LNCaP clone FGC (cell line): Measurements from ENCODE around the gene SDK2.

ENCODE experiments used
- DNase-seq: peaks from one replicate; pipeline ENCODE4 v3.0.0-alpha.2; 2011; ENCODE audit warnings: low read depth
- H3K4me3 ChIP-seq: 2 replicates; pipeline ENCODE4 v1.5.1; 2011; ENCODE audit warnings: mild to moderate bottlenecking, low read depth, low read length, control low read depth
- TF ChIP-seq, protein P1 (sequence below): IDR thresholded peaks from 2 replicates; pipeline ENCODE4 v1.5.1; 2012; ENCODE audit warnings: mild to moderate bottlenecking; ENCODE audit not compliant: control insufficient read depth, insufficient read depth; ENCODE audit errors: extremely low read depth

The SDK2 gene

DNA sequence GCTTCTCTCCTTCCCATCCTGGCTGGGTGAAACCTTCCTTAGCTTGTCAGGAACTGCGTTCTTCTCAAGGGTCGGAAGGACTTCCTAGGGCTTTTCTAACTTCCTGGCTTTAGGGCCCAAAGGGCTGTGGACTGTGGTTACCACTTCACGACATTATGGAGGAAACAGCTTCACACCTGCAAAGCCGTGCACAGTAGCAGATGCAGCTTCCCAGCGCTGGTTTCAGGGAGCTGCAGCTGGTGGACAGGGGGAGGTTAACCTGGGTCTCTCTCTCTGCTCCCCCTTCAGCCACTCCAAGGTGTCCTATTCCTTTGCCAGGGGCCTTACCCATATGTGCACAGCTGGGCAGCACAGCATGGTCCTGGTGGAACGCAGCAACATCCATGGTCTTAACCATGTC lies 176.6 kb downstream of the SDK2 start:
- DNase-seq, result no peak
- TF ChIP-seq, protein P1, sequence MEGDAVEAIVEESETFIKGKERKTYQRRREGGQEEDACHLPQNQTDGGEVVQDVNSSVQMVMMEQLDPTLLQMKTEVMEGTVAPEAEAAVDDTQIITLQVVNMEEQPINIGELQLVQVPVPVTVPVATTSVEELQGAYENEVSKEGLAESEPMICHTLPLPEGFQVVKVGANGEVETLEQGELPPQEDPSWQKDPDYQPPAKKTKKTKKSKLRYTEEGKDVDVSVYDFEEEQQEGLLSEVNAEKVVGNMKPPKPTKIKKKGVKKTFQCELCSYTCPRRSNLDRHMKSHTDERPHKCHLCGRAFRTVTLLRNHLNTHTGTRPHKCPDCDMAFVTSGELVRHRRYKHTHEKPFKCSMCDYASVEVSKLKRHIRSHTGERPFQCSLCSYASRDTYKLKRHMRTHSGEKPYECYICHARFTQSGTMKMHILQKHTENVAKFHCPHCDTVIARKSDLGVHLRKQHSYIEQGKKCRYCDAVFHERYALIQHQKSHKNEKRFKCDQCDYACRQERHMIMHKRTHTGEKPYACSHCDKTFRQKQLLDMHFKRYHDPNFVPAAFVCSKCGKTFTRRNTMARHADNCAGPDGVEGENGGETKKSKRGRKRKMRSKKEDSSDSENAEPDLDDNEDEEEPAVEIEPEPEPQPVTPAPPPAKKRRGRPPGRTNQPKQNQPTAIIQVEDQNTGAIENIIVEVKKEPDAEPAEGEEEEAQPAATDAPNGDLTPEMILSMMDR, result no peak
- no peak overlapping the region for H3K4me3 ChIP-seq

DNA sequence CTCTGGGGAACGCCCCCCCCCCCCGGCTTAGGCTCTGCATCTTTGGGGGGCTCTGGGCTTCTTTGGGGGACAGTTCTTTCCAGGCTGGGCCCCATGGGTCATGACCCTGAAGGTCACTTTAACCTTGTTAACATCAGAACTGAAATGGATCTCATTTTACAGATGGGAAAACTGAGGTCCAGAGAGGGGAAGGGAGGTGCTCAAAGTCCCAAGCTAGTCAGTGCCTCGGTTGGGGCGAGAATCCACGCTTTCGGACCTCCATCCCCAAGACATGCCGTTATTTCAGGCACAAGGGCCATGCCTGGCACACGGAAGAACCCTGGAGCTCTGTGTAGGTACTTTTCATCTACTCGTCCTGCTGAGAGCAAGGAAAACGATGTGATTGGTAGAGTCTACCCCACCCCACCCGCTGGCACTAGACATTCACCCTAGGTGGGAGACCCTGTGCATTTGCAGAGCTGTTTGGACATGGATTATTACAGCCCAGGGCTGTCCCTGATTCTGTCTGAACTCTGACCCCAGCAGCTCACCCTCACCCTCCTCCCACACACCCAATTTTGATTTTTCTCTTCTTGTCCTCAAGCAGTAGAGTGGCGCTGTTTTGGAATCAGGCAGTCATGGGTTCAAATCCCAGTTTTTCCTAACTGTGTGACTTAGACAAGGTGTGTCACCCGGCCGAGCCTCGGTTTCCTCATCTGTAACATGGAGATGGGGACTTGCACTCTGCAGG lies 177.4 kb downstream of the SDK2 start:
- TF ChIP-seq, protein P1, result no peak
- no peak for DNase-seq
- H3K4me3 ChIP-seq, result no peak overlapping the region

DNA sequence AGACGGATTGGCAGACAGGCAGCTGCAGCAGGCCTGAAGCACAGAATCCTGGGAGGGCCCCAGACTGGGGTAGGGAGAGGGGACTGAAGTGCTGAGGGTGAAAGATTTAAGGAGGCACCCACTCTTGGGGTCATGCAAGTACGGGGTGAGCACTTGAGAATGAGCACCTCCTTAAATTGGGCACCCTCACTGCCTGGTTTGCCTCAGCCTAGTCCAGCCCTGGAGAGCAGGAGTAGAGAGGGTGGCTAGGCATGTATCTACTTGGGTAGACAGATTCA lies 178.4 kb downstream of the SDK2 start:
- DNase-seq, result no peak
- H3K4me3 ChIP-seq, result no peak overlapping the region
- TF ChIP-seq, protein P1, result no peak

DNA sequence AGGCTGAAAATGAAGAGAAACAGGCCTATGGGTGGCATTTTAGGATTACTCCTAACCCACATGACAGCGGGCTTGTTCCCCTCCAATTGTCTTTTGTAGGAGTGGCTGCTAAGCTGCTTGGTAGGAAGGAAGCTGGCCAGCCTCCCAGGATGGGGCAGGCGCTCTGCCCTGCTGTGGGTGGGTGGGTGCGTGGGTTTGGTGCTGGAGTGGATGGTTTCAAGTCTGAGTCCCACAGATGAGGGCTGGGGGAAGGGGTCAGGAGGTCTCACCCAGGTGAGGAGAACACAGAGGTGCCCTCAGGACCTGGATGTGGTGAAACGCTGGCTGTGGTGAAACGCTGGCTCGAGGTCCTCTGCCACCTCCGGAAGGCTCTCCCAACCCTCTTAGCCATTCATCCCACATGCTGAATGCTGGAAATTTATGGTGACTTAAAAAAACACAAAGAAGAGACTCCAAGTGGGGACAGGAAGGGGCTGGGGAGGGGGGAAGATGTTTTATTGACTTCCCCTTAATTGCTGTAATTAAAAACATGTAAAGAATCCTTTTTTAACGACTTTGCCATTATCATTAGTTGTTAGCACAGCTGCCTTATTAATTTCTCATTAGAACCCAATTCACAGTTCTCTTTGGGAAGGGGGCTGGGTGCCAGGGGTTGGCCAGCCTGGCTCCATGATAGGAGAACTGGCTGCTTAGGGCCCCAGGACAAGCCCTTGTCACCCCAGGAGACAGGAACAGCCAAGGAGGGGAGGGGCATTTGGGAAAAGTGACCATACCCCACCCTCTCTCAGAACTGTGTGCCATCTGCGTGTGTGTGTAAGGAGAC lies 178.9 kb downstream of the SDK2 start:
- no peak for DNase-seq
- H3K4me3 ChIP-seq, result no peak overlapping the region
- TF ChIP-seq, protein P1, result no peak

DNA sequence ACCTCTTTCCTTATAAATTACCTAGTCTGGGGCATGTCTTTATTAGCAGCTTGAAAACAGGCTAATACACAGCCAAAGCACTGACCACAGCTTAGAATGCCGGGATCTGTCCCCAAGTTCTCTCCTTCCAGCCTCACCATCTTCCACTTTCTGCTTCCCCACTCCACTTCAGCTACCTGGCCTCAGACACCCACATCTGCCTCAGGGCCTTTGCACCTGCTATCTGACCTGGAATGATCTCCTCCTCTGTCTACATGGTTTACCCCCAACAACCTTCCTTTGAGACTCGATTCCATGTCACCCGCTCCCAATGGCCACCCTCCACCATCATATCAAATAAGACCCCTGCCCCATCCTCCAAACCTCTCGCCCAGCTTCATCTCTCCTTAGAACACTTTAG lies 179.8 kb downstream of the SDK2 start:
- no peak for DNase-seq
- TF ChIP-seq, protein P1, result no peak
- H3K4me3 ChIP-seq, result no peak overlapping the region

DNA sequence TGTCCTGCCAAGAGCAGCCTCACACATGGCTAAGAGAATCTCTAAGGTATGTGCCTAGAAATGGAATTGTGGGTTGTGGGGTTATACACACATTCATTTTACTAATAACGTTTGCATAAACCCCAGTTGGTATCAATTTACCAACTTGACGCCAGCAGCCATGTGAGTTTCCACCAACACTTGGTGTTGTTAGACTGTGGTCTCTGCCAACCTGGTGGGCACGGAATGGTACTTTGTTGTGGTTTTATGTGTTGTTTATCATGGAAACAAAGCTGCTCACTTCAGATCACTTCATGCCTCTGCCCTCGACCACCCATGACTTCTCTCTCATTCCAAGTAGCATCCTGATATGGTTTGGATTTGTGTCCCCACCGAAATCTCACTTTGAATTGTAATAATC lies 180.4 kb downstream of the SDK2 start:
- TF ChIP-seq, protein P1, result no peak
- no peak overlapping the region for H3K4me3 ChIP-seq
- DNase-seq, result no peak

DNA sequence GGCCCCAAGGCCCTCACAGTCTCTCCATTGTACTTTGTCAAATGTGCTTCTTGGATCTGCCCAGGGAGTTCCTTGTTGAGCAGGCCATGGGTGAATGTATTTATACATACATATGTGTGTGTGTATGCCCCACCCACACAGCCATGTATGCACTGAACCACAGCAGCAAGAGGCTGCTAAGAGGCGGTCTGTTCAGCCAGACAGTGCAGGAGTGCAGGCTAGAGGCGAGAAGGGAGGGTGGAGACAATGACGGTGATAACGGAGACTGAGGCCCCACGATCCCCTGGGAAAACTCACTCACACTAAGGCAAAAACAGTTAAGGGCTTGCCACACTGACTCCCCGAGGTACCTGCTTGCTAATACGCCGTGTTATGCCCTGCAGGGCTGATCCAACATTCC lies 181.4 kb downstream of the SDK2 start:
- no peak for DNase-seq
- TF ChIP-seq, protein P1, result no peak
- H3K4me3 ChIP-seq, result no peak overlapping the region
